Gastroesophageal sphincter (tissue), 4 donors: ENCODE results near the gene SMOC1. TPM values are rescaled to one million over a fixed set of nuclear protein-coding genes. Genes with fewer than 3 reads are reported as not detected.

ENCODE experiments used
- ATAC-seq: fragments of 150-250 bp; one replicate; pipeline ENCODE4 v1.9.1; 2016; ENCODE audit warnings: mild to moderate bottlenecking, moderate library complexity
- H3K27ac ChIP-seq, 4 donors: fragments of 200-600 bp; sonication (generic) in 3 of 4; 1 replicate in 3 of 4; 2 replicates in 1 of 4; pipeline ENCODE4 v1.5.1; 2016 to 2019
- H3K27me3 ChIP-seq: fragments of 200-600 bp; sonication (generic); one replicate; pipeline ENCODE4 v1.5.1; 2019
- H3K36me3 ChIP-seq, 2 donors: fragments of 200-600 bp; sonication (generic); one replicate each; pipeline ENCODE4 v1.5.1; 2019; ENCODE audit warnings: control low read depth in 1 of 2
- H3K4me1 ChIP-seq, 3 donors: fragments of 200-600 bp; sonication (generic); 1 replicate in 2 of 3; 2 replicates in 1 of 3; pipeline ENCODE4 v1.5.1; 2016 to 2019; ENCODE audit warnings: control low read depth in 2 of 3
- H3K4me3 ChIP-seq, 2 donors: fragments of 200-600 bp; sonication (generic); one replicate each; pipeline ENCODE4 v1.5.1; 2019; ENCODE audit warnings: mild to moderate bottlenecking in 1 of 2, moderate library complexity in 1 of 2
- H3K9me3 ChIP-seq, 3 donors: fragments of 200-600 bp; sonication (generic); one replicate each; pipeline ENCODE4 v1.5.1; 2017 to 2019; ENCODE audit warnings: control low read depth in 2 of 3
- EP300 ChIP-seq: sonication (generic); formaldehyde crosslinking; IDR thresholded peaks from one replicate; pipeline ENCODE4 v1.6.1; 2017; ENCODE audit warnings: antibody characterized with exemption, mild to moderate bottlenecking
- POLR2A ChIP-seq, 2 donors: fragments of 450-650 bp; IDR thresholded peaks; one replicate each; pipeline ENCODE4 v1.6.1; 2017; ENCODE audit warnings: antibody characterized with exemption in 2 of 2, mild to moderate bottlenecking in 2 of 2, moderate library complexity in 1 of 2
- POLR2AphosphoS5 ChIP-seq: sonication (generic); formaldehyde crosslinking; IDR thresholded peaks from one replicate; pipeline ENCODE4 v1.6.1; 2017; ENCODE audit warnings: antibody characterized with exemption
- WGBS, 2 donors: methylation state at CpG; one replicate each; pipeline ENCODE4 v1.1.5; 2018; ENCODE audit warnings: low coverage in 1 of 2; 5-methylcytosine and 5-hydroxymethylcytosine counted together
- total RNA-seq, 4 donors: library from RNA; depleted of rRNA; stranded (reverse); fragments of >200 nt; gene quantifications; one replicate each; pipeline ENCODE4 v1.1.0, GENCODE V29; 2016
- TF ChIP-seq, protein P1 (sequence below), 4 experiments: fragments of 200-600 bp in 2 of 4; fragments of 450-650 bp in 2 of 4; sonication (generic) in 1 of 4; IDR thresholded peaks; one replicate each; pipeline ENCODE4 v1.5.1; 2017 to 2019; ENCODE audit warnings: antibody characterized with exemption in 4 of 4, mild to moderate bottlenecking in 2 of 4, moderate library complexity in 2 of 4

SMOC1 gene, protein sequence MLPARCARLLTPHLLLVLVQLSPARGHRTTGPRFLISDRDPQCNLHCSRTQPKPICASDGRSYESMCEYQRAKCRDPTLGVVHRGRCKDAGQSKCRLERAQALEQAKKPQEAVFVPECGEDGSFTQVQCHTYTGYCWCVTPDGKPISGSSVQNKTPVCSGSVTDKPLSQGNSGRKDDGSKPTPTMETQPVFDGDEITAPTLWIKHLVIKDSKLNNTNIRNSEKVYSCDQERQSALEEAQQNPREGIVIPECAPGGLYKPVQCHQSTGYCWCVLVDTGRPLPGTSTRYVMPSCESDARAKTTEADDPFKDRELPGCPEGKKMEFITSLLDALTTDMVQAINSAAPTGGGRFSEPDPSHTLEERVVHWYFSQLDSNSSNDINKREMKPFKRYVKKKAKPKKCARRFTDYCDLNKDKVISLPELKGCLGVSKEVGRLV
- 10 to 100 TPM in 1 of 4 donors, under 1 TPM in 2, not detected in 1; 0.19 to 11.8 (median 0.31) TPM for total RNA-seq

DNA sequence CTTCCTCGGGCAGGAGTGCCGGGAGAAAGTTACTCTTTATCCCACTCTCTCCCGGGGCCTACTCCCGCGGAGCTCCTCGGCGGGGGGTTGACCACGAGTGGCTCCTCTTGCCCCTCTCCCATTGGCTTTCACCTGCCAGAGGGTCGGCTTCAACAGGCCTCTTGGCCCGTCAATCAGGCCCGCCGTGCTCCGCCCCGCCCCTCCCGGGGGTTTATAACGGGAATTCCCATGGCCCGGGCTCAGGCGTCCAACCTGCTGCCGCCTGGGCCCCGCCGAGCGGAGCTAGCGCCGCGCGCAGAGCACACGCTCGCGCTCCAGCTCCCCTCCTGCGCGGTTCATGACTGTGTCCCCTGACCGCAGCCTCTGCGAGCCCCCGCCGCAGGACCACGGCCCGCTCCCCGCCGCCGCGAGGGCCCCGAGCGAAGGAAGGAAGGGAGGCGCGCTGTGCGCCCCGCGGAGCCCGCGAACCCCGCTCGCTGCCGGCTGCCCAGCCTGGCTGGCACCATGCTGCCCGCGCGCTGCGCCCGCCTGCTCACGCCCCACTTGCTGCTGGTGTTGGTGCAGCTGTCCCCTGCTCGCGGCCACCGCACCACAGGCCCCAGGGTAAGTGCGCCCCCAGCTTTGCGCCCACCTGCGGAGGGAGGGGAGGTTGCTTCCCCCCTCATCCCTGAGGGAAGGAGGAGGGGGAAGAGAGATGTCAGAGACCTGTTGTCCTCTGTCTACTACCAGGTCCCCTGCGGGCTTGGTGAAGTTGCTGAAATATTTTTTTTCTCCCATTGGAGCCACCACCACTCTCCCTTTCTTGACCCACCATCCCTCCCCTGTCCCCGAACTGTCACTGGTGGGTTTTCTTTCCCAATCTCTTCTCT, at the start of gene SMOC1:
SMOC1 (plus strand) TSS at position 242 of the 869 bp plus-strand sequence; CDS start at position 505, 263 bp downstream.
- H3K27me3 ChIP-seq = peaks cover 68% of the 10 kb centered on the region
- TF ChIP-seq, protein P1, sequence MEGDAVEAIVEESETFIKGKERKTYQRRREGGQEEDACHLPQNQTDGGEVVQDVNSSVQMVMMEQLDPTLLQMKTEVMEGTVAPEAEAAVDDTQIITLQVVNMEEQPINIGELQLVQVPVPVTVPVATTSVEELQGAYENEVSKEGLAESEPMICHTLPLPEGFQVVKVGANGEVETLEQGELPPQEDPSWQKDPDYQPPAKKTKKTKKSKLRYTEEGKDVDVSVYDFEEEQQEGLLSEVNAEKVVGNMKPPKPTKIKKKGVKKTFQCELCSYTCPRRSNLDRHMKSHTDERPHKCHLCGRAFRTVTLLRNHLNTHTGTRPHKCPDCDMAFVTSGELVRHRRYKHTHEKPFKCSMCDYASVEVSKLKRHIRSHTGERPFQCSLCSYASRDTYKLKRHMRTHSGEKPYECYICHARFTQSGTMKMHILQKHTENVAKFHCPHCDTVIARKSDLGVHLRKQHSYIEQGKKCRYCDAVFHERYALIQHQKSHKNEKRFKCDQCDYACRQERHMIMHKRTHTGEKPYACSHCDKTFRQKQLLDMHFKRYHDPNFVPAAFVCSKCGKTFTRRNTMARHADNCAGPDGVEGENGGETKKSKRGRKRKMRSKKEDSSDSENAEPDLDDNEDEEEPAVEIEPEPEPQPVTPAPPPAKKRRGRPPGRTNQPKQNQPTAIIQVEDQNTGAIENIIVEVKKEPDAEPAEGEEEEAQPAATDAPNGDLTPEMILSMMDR (IDR thresholded peaks at IDR 0.05) = no peak
- TF ChIP-seq POLR2AphosphoS5 = no peak
- peak within 1 kb of the TSS in 1 of 2 donors; percentile 44 for H3K4me3 ChIP-seq
- WGBS, 2 donors = 0 to 16% methylated on average over 4 to 10 of the region's 67 CpGs
- H3K9me3 ChIP-seq = no peaks in the 10 kb centered on the region
- no peak for ATAC-seq
- H3K36me3 ChIP-seq = no peaks in the 10 kb centered on the region
- no peak within 1 kb of the TSS for H3K27ac ChIP-seq
- peaks cover 0 to 14% (median 0%) of the 10 kb centered on the region in 3 donors for H3K4me1 ChIP-seq

DNA sequence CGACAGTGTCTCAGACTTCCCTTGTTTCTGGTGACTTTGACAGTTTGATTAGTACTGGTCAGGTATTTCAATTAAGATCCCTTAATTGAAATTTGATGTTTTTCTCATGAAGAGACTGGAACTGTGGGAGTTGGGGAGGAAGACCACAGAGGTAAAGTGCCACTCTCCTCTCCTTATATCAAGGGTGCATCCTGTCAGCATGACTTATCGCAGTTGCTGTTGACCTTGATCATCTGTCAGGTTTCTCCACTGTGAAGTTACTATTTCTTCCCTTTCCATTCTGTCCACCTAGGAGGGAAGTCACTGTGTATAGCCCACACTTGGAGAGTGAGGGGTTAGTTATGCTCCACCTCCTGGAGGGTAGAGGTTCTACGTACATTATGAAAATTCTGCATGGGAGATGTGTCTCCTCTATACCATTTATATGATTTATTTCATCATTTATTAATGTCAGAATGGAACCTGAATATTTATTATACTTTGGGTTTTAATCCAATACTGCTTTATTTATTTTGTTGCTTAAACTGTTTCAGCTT, 40.3 kb upstream of the SMOC1 start:
- no peak for ATAC-seq

DNA sequence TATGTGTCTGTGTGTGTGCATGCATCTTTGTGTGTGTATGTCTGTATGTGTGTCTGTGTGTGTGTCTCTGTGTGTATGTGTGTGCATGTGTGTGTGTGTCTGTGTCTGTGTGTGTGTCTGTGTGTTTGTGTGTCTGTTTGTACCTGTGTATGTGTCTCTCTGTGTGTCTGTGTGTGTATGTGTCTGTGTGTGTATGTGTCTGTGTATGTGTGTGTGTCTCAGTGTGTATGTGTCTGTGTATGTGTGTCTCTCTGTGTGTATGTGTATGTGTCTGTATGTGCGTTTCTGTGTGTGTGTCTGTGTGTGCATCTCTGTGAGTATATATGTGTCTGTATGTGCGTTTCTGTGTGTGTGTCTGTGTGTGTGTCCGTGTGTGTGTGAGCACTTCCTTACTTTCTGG, 39.6 kb upstream of the SMOC1 start:
- H3K27me3 ChIP-seq = peaks cover 47% of the 10 kb centered on the region
- 83 to 96% methylated on average over 1 to 3 of the region's 3 CpGs for WGBS, 2 donors
- TF ChIP-seq, protein P1 (IDR thresholded peaks at IDR 0.05) = no peak
- TF ChIP-seq EP300 (no peak), POLR2A (IDR thresholded peaks at IDR 0.05) (no peak), POLR2AphosphoS5 (no peak)
- no peak overlapping the region for H3K4me3 ChIP-seq
- no peak for ATAC-seq
- H3K27ac ChIP-seq = no peak overlapping the region
- no peaks in the 10 kb centered on the region for H3K4me1 ChIP-seq
- no peaks in the 10 kb centered on the region for H3K36me3 ChIP-seq
- no peaks in the 10 kb centered on the region for H3K9me3 ChIP-seq

More for the DNA sequence above, 40.3 kb upstream of the SMOC1 start:
- H3K27me3 ChIP-seq = peaks cover 43% of the 10 kb centered on the region
- no peaks in the 10 kb centered on the region for H3K9me3 ChIP-seq
- 75 to 81% methylated on average over 3 of the region's 3 CpGs for WGBS, 2 donors
- TF ChIP-seq POLR2AphosphoS5 = no peak
- TF ChIP-seq, protein P1 (IDR thresholded peaks at IDR 0.05) = no peak
- TF ChIP-seq EP300 = no peak
- TF ChIP-seq POLR2A (IDR thresholded peaks at IDR 0.05) = no peak
- no peak overlapping the region for H3K27ac ChIP-seq
- H3K4me3 ChIP-seq = no peak overlapping the region
- no peaks in the 10 kb centered on the region for H3K4me1 ChIP-seq
- H3K36me3 ChIP-seq = no peaks in the 10 kb centered on the region

DNA sequence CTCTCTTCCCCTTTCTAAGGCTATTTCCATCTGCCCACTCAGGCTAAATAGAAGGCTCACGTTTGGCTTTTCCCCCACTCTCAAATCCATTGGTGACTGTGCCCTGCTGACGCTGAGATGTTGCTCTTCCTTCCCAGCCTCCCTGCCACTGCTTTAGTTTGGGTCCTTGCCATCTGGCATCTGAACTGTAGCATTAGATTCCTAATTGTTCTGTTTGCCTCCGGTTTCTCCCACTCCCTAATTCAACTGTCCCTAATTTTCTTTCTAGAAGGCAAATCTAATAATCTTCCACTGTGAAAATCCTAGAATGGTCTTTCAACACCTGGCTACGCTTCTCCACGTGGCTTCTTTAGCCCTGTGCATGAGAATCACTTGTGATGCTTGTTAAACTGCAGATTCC, 37.6 kb upstream of the SMOC1 start:
- no peak overlapping the region for H3K4me3 ChIP-seq
- TF ChIP-seq POLR2A (IDR thresholded peaks at IDR 0.05) (no peak), POLR2AphosphoS5 (no peak)
- H3K27ac ChIP-seq = no peak overlapping the region
- H3K36me3 ChIP-seq = no peaks in the 10 kb centered on the region
- H3K27me3 ChIP-seq = peaks cover 51% of the 10 kb centered on the region
- no peaks in the 10 kb centered on the region for H3K9me3 ChIP-seq
- 34 to 46% methylated on average over 5 of the region's 5 CpGs for WGBS, 2 donors
- no peak for ATAC-seq
- H3K4me1 ChIP-seq = no peaks in the 10 kb centered on the region
